ENCODE measurements around the gene ACTN2. TPM values are rescaled to one million over a fixed set of nuclear protein-coding genes. Genes with fewer than 3 reads are reported as not detected.

ACTN2 gene
- total RNA-seq, 1 donor from 2014 or later, result not detected

GRCh38 chr1:236670060-236670459 lies 16.2 kb upstream of the ACTN2 start:
- no peaks in the 10 kb centered on the region for H3K9me3 Mint-ChIP-seq

GRCh38 chr1:236673289-236673919 lies 12.9 kb upstream of the ACTN2 start:
- ATAC-seq (ENCODE audit: low read depth) (no peak), DNase-seq (no peak)
- Mint-ChIP-seq H3K27ac (no peak overlapping the region), H3K27me3 (peaks cover 34% of the 10 kb centered on the region), H3K36me3 (ENCODE audit: low read depth) (no peaks in the 10 kb centered on the region), H3K4me3 (no peak overlapping the region), H3K4me1 (no peaks in the 10 kb centered on the region), H3K9me3 (no peaks in the 10 kb centered on the region)
- intact Hi-C loops (cut with micrococcal nuclease), result no loop called here
- ChIA-PET POLR2A (no interaction called here), CTCF (no interaction called here)
- TF ChIP-seq CTCF (IDR thresholded peaks at IDR 0.05), result no peak

More at GRCh38 chr1:236670060-236670459, 16.2 kb upstream of the ACTN2 start:
- no peak for TF ChIP-seq CTCF (IDR thresholded peaks at IDR 0.05)
- peaks cover 25% of the 10 kb centered on the region for H3K27me3 Mint-ChIP-seq
- CTCF ChIA-PET, result no interaction called here
- no peaks in the 10 kb centered on the region for H3K36me3 Mint-ChIP-seq (ENCODE audit: low read depth)
- H3K4me3 Mint-ChIP-seq, result no peak overlapping the region
- H3K4me1 Mint-ChIP-seq, result no peaks in the 10 kb centered on the region
- no peak for DNase-seq
- intact Hi-C loops (cut with micrococcal nuclease), result no loop called here
- POLR2A ChIA-PET, result no interaction called here
- ATAC-seq (ENCODE audit: low read depth), result no peak
- H3K27ac Mint-ChIP-seq, result no peak overlapping the region

GRCh38 chr1:236677641-236678235 lies 8.6 kb upstream of the ACTN2 start:
- Mint-ChIP-seq H3K4me3 (no peak overlapping the region), H3K36me3 (ENCODE audit: low read depth) (no peaks in the 10 kb centered on the region), H3K27me3 (peaks cover 18% of the 10 kb centered on the region), H3K9me3 (no peaks in the 10 kb centered on the region), H3K27ac (no peak overlapping the region), H3K4me1 (no peaks in the 10 kb centered on the region)
- ChIA-PET POLR2A (no interaction called here), CTCF (no interaction called here)
- ATAC-seq (ENCODE audit: low read depth) (no peak), DNase-seq (no peak)
- intact Hi-C loops (cut with micrococcal nuclease), result no loop called here
- TF ChIP-seq CTCF (IDR thresholded peaks at IDR 0.05), result no peak

GRCh38 chr1:236681219-236681618 lies 5.1 kb upstream of the ACTN2 start:
- TF ChIP-seq CTCF (IDR thresholded peaks at IDR 0.05), result no peak
- intact Hi-C loops (cut with micrococcal nuclease), result no loop called here
- Mint-ChIP-seq H3K4me1 (peaks cover 8% of the 10 kb centered on the region), H3K36me3 (ENCODE audit: low read depth) (no peaks in the 10 kb centered on the region), H3K27me3 (peaks cover 23% of the 10 kb centered on the region), H3K27ac (no peak overlapping the region), H3K4me3 (no peak overlapping the region), H3K9me3 (peaks cover 3% of the 10 kb centered on the region)
- ChIA-PET CTCF (no interaction called here), POLR2A (no interaction called here)
- DNase-seq, result no peak
- ATAC-seq (ENCODE audit: low read depth), result no peak

- DNase-seq (no peak), ATAC-seq (ENCODE audit: low read depth) (no peak)
- ChIA-PET POLR2A (no interaction called here), CTCF (no interaction called here)
- intact Hi-C loops (cut with micrococcal nuclease), result no loop called here
- TF ChIP-seq CTCF (IDR thresholded peaks at IDR 0.05), result no peak
- Mint-ChIP-seq H3K36me3 (ENCODE audit: low read depth) (no peaks in the 10 kb centered on the region), H3K4me1 (peaks cover 19% of the 10 kb centered on the region), H3K4me3 (peak overlapping the region; percentile 66), H3K27me3 (peaks cover 46% of the 10 kb centered on the region), H3K9me3 (peaks cover 3% of the 10 kb centered on the region), H3K27ac (no peak overlapping the region)
Observed at GRCh38 chr1:236685205-236685916, 938 bp upstream of the ACTN2 start.

Measured in activated B cell treated with CpG ODN at 0.5 μM for 24 hours (primary cell).